Activated naive CD4-positive, alpha-beta T cell treated with anti-CD3 and anti-CD28 coated beads, Interleukin-2, amount 50 U/mL, for 72 hours (primary cell): Measurements from ENCODE around the gene SLC7A14. TPM values are rescaled to one million over a fixed set of nuclear protein-coding genes. Genes with fewer than 3 reads are reported as not detected.

ENCODE experiments used
- ATAC-seq, 2 donors: fragments of 150-1000 bp; cut with Tn5 transposase; 2 replicates each; pipeline ENCODE4 v1.10.0; 2021; ENCODE audit warnings: mild to moderate bottlenecking in 2 of 2, moderate library complexity in 2 of 2
- DNase-seq, 2 donors: peaks; one replicate each; pipeline ENCODE4 v3.0.0; 2021 to 2022; ENCODE audit warnings: low spot score in 2 of 2
- H3K27ac Mint-ChIP-seq, 2 donors: one replicate each; pipeline ENCODE4 v1.8.0; 2022; ENCODE audit warnings: mild to moderate bottlenecking in 2 of 2, mixed read lengths in 2 of 2
- H3K36me3 Mint-ChIP-seq, 2 donors: one replicate each; pipeline ENCODE4 v1.8.0; 2022; ENCODE audit warnings: mixed read lengths in 2 of 2
- H3K9me3 Mint-ChIP-seq, 2 donors: one replicate each; pipeline ENCODE4 v1.8.0; 2022; ENCODE audit warnings: mixed read lengths in 2 of 2
- total RNA-seq, 2 donors: library from RNA; stranded (reverse); gene quantifications; one replicate each; pipeline ENCODE4 v1.2.3, GENCODE V29; 2022

SLC7A14 gene
- total RNA-seq, 2 donors from 2014 or later, result not detected

- Mint-ChIP-seq H3K27ac (no peak overlapping the region), H3K9me3 (no peaks in the 10 kb centered on the region), H3K36me3 (no peaks in the 10 kb centered on the region)
- ATAC-seq (no peak), DNase-seq (no peak)
Measured at GRCh38 chr3:170438836-170439235, 147.0 kb downstream of the SLC7A14 start.

DNA sequence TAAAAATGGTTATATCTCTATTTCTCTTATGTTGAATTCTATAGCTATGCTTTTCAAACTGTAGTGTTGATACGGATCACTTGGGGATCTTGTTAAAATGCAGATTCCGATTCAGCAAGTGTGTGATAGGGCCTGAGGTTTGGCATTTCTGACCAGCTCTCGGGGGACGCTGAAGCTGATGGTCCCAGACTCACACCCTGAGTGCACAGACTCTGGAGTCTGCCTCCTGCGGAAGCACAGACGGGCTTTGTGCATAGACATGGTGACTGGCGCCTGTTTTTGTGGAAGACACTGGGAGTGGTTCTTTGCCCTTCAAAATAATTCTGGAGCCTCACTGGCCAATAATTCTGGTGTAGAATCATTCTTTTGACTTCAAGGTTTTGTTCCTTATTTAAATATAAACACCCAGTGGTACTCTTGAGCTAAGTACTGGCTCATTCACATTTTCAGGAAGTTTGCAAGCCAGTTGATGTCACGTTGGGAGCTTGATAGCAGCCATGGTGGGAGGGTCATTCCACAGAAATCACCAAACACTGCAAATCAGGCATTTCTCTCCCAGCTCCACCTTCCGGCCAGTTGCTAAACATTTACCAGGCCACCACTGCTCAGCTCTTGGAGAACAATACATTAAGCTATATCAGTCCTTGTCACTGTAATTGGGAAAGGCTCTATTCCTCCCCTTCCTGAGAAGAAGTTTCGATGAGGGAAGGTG is 148.0 kb downstream of the SLC7A14 start:
- no peaks in the 10 kb centered on the region for H3K9me3 Mint-ChIP-seq
- H3K27ac Mint-ChIP-seq, result no peak overlapping the region
- no peaks in the 10 kb centered on the region for H3K36me3 Mint-ChIP-seq
- DNase-seq (no peak), ATAC-seq (no peak)

DNA sequence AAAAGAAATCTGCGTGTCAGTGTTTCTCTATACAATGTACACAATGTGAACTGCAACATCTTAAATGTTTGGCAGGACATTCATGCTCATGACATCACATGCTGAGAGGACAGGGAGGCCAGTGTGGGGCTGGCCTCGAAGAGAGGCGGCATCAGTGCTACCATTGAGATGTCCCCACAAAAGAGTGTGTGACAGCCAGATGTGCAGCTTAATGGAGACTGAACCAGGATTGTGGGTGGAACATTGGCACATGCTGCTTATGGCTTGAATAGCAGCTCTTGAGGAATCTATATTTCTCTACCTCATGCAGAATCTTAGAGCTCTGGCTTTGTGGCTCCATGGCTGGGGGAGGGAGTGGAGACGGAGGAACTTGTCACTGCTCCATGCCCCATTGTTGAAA is 148.7 kb downstream of the SLC7A14 start:
- no peaks in the 10 kb centered on the region for H3K9me3 Mint-ChIP-seq
- no peak overlapping the region for H3K27ac Mint-ChIP-seq
- no peak for ATAC-seq
- DNase-seq, result no peak
- H3K36me3 Mint-ChIP-seq, result no peaks in the 10 kb centered on the region

- Mint-ChIP-seq H3K27ac (no peak overlapping the region), H3K36me3 (no peaks in the 10 kb centered on the region), H3K9me3 (no peaks in the 10 kb centered on the region)
- ATAC-seq (no peak), DNase-seq (no peak)
Measured at GRCh38 chr3:170436697-170437096, 149.2 kb downstream of the SLC7A14 start.

DNA sequence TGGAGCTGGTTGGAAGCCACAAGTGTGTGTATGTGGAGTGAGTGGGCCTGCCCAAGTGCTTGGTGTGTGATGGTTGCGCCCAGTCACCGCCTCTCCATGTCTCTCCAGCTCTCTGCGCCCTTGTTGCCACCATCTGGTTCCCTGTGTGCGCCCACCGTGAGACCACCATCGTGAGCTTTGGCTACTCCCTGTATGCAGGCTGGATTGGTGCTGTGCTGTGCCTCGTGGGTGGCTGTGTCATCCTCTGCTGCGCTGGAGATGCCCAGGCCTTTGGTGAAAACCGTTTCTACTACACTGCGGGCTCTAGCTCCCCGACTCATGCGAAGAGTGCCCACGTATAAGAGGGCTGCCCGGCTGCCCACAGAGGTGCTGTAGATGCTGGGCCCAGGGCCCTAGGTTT is 153.5 kb downstream of the SLC7A14 start:
- no peak overlapping the region for H3K27ac Mint-ChIP-seq
- no peaks in the 10 kb centered on the region for H3K36me3 Mint-ChIP-seq

DNA sequence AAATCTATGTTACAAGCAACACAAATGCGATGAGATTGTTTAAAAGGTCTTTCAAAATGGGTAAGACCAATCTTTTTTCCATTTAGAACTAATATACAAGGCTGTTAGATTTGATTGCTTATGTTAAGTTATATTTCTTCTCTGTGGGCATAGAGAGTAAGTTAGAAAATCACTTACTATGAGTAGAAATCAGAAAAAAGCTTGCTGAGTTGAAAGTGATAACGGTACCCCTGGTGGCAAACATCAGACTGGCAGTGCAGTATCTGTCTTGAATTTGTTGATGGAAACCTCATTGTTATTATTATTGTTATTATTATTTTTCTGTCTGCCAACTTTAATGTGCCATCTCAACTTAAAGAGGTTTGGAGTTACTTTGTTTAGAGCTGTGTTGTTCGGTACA is 154.8 kb downstream of the SLC7A14 start:
- no peak for ATAC-seq
- Mint-ChIP-seq H3K27ac (no peak overlapping the region), H3K36me3 (no peaks in the 10 kb centered on the region), H3K9me3 (no peaks in the 10 kb centered on the region)
- no peak for DNase-seq

More for the DNA sequence above, 153.5 kb downstream of the SLC7A14 start:
- DNase-seq, result no peak
- ATAC-seq, result no peak
- H3K9me3 Mint-ChIP-seq, result no peaks in the 10 kb centered on the region

DNA sequence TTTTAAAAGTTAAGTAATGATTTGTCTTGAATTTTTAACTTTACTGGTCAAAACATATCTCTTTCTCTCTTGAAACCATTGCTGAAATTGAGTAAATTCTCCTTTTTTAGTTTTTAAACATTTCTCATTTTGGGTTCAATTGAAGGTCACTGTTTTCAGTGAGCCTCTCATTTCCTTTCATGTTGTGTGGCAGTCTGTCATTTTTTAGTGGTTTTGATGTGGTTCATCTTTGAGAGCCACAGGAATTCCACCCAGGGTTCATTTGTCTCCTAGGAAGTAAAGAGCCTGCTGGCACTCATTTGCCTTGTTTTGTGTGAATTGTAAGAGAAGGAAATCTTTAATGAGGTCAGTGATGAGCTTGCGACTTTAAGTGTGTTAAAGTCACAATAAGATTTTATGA is 156.8 kb downstream of the SLC7A14 start:
- peak; percentile 59 to 70 for ATAC-seq
- H3K9me3 Mint-ChIP-seq, result no peaks in the 10 kb centered on the region

DNA sequence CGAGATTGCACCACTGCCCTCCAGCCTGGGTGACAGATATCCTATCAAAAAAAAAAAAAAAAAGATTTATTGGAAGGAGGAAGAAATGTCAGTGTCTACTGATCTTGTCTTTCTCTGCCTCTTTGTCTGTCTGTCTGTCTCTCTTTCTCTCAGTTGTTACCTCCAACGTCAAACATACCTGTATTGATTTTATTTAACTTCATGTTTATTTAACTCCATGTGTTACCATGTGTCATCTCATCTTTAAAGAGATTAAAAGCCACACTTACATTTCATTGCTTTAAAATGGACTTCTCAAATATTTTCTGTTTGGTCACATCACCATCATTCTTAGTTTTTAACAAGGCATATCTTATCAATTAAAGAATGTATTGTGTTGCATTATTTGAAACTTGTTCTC is 157.8 kb downstream of the SLC7A14 start:
- H3K36me3 Mint-ChIP-seq, result peaks cover 0 to 4% of the 10 kb centered on the region in 2 donors
- no peak overlapping the region for H3K27ac Mint-ChIP-seq
- no peak for DNase-seq
- ATAC-seq, result no peak
- H3K9me3 Mint-ChIP-seq, result no peaks in the 10 kb centered on the region

More for the DNA sequence above, 156.8 kb downstream of the SLC7A14 start:
- Mint-ChIP-seq H3K27ac (no peak overlapping the region), H3K36me3 (no peaks in the 10 kb centered on the region)
- DNase-seq, result no peak

- no peaks in the 10 kb centered on the region for H3K9me3 Mint-ChIP-seq
- no peak for ATAC-seq
Measured at GRCh38 chr3:170426240-170426797, 159.6 kb downstream of the SLC7A14 start.

GRCh38 chr3:170425491-170426239 is 160.2 kb downstream of the SLC7A14 start:
- DNase-seq, result no peak
- H3K27ac Mint-ChIP-seq, result no peak overlapping the region
- ATAC-seq, result no peak
- H3K9me3 Mint-ChIP-seq, result no peaks in the 10 kb centered on the region
- peaks cover 0 to 5% of the 10 kb centered on the region in 2 donors for H3K36me3 Mint-ChIP-seq

More at GRCh38 chr3:170426240-170426797, 159.6 kb downstream of the SLC7A14 start:
- no peak for DNase-seq
- peaks cover 0 to 5% of the 10 kb centered on the region in 2 donors for H3K36me3 Mint-ChIP-seq
- H3K27ac Mint-ChIP-seq, result no peak overlapping the region

GRCh38 chr3:170424879-170425278 is 161.0 kb downstream of the SLC7A14 start:
- ATAC-seq (peak in 1 of 2 donors; percentile 24), DNase-seq (no peak)
- Mint-ChIP-seq H3K27ac (no peak overlapping the region), H3K36me3 (peaks cover 0 to 5% of the 10 kb centered on the region in 2 donors), H3K9me3 (no peaks in the 10 kb centered on the region)

DNA sequence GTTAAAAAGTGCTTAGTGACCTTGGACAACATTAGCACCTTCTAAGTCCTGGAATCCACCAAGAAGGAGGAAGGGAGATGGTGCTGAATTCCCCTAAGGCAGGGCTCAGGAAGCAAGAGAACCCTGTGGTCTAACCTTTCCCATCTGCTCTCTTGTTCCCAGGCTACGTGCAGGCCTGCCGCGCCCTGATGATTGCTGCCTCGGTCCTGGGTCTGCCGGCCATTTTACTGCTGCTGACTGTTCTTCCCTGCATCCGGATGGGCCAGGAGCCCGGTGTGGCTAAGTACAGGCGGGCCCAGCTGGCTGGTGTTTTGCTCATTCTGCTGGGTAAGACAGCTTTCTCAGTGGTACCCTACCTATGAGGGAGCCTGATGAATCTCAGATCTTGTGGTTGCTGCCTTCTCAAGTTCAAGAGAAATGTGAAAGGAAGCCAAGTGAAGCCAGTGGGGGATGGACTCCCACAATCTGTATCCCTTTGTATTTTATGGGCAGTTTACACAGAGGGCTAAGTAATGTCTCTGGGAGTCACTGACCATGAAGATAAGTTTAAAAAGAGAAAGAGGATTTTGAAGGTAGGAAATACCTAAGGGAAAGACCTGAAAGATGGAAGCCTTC is 162.8 kb downstream of the SLC7A14 start:
- no peak for DNase-seq
- Mint-ChIP-seq H3K9me3 (no peaks in the 10 kb centered on the region), H3K36me3 (peaks cover 4 to 9% of the 10 kb centered on the region in 2 donors), H3K27ac (no peak overlapping the region)
- ATAC-seq, result no peak

DNA sequence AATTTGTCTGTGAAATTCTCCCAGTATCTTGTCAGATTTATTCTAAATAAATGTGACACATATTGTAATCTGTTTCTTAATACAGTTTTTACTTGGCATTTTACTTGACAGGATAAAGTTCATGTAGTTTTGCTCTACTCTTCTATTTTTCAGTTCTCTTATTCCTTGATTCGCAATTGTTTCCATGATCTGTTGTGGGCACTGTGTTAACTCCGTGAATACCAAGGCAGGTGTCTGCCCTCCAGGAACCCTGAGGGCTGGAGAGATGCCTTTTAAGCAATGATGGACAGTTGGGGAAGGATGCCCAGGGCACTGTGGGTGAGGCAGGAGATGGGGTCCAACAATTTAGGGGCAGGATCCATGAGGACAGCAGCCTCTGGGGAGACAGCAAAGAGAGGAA is 164.1 kb downstream of the SLC7A14 start:
- Mint-ChIP-seq H3K9me3 (no peaks in the 10 kb centered on the region), H3K36me3 (peaks cover 5 to 10% of the 10 kb centered on the region in 2 donors), H3K27ac (no peak overlapping the region)
- ATAC-seq (no peak), DNase-seq (no peak)

DNA sequence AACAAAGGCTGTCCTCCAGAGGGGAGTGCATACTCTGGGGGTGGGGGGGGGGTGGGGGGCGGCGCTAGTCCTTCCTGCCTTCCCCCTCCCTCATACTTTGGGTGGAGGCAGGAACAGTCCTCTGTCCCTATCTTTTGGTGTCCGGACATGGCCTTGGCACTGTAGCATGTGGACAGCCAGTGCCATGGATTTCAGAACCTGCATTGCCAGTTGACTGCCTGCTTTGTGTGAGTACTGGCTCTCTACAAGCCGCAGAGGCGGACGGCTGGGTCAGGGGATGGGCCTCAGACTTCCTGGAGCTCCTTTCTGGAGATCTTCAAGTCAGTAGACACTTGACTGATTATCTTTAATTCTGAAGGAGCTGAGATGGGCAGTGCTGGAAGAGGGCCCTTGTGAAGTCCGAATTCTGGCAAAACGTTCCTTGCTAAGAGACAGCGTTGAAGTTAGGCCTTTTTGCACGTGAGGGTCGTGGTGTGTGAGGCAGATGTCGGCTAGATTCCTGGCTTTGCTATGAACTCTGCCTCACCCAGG is 164.7 kb downstream of the SLC7A14 start:
- no peak for DNase-seq
- no peak for ATAC-seq
- Mint-ChIP-seq H3K27ac (no peak overlapping the region), H3K9me3 (no peaks in the 10 kb centered on the region), H3K36me3 (peaks cover 5 to 10% of the 10 kb centered on the region in 2 donors)

- no peak for DNase-seq
- H3K27ac Mint-ChIP-seq, result no peak overlapping the region
- no peaks in the 10 kb centered on the region for H3K9me3 Mint-ChIP-seq
- ATAC-seq, result no peak
- H3K36me3 Mint-ChIP-seq, result peaks cover 5 to 10% of the 10 kb centered on the region in 2 donors
Measured at GRCh38 chr3:170420307-170420821, 165.5 kb downstream of the SLC7A14 start.

DNA sequence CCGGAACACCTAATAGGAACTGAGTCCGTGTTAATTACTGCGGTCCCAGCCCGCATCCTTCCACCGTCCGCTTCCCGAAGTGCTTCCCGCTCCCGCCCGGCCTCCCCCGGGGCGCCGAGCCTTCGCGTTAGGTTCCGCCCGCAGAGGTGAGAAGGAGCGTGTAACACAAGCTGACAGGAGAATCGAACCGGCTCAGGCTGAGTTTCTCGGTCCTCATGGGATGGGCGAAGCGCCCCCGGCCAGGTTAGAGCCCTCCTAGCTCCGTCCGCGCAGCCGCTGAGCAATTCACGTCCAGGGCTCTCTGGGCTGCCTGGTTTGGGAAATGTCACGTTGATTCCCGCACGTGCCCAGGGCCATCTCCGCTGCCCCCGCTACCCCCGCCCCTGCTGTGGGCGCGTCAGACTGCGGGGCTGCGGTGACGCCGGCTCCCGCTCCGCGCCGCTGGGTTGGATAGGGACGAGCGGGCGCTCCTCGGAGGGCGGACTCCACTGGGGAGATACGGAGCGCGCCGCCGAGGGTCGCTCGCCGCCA is 166.3 kb downstream of the SLC7A14 start:
- Mint-ChIP-seq H3K27ac (no peak overlapping the region), H3K9me3 (no peaks in the 10 kb centered on the region), H3K36me3 (peaks cover 5 to 10% of the 10 kb centered on the region in 2 donors)
- no peak for DNase-seq
- ATAC-seq, result peak; percentile 28
